Stimulated activated CD8-positive, alpha-beta memory T cell treated with anti-CD3 and anti-CD28 coated beads, Interleukin-15, amount 100 ng/mL, for 24 hours (primary cell): ENCODE results near the gene CUX1.

ENCODE experiments used
- DNase-seq: peaks from one replicate; pipeline ENCODE4 v3.0.0-alpha.2; 2020; ENCODE audit warnings: low read depth

The CUX1 gene

DNA sequence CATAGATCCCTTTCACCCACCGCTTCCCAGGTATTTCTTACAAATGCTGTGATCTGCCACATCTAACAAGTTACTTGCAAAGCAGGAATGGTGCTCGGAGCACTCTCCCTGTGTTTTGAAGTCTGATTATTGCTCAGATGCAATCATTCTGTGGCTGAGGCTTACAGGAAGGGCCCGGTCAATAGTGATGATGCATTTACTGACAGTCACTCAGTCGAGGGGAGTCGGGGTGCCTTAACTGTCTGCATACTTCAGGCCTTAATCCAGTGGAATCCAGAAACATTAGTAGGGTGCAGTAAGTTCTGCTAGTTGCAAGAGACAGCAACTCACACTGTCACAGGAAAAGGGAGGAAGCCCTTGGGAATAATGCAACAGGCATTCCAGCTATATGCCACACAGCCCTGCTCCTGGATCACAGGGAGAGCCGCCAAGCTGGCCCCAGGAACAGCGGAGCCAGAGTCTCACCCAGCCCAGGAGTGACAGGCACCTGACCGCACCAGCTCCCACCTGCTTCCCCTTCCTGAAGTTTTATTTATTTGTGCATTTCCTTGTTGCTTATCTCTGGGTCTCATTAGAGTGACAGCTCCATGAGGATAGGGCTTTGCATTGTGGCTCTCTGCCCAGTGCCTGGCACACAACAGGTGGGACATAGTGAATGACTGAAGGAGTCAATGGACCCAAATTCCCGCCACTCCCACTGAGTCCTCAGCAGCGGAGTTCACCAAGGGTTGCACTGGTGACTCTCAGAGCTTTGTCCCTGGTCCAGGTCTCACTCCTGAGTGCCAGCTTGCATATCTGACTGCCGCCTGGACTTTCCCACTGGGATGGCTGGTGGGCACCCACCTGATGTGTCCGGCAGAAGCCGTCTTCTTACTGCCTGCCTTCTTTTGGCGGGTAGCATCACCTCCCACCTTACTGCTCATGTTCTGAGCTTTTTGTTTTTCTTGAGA is 256.8 kb downstream of the CUX1 start:
- DNase-seq: no peak

DNA sequence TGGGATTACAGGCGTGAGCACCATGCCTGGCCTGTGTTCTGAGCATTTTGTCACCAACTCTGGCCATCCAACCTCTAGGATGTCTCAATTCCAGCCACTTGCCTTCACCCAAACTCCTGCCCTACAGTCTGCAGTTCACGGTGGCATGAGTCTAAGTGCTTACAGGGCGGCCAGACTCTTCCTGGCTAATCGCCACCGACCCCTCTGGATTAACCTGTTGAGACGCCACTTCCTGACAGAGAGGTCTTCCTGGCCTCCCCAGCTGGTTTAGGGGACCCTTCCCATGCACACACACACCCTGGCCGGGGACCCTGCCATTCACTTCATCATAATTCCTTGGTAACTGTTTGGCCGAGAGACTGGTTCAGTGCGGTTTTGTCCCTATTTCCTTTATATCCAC is 257.7 kb downstream of the CUX1 start:
- no peak for DNase-seq

DNA sequence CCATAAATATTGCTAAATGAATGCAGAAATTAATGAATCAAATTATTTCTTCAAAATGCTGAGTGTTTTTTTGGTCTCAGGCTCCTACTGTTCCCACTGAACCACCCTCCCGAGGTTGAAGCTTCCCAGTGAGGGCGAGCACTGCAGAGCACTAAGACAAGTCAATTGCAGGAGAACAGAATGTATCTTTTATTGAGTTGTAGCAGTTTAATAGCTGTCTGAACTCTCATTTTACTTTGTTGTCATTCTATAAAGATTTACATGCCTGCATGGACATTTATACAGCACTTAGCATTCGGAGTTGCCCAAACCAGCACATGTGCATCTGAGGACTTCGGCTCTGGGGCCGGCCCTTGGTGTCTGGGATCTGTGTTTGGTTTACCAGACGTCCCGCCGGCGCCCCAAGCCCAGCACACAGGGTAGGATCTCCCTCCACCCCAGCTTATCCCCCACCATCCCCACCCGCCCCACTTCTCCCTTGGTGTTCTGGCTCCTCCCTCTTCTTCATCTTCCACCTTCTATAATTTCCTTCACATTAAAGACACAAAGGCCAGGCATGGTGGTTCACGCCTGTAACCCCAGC is 258.2 kb downstream of the CUX1 start:
- DNase-seq: no peak

DNA sequence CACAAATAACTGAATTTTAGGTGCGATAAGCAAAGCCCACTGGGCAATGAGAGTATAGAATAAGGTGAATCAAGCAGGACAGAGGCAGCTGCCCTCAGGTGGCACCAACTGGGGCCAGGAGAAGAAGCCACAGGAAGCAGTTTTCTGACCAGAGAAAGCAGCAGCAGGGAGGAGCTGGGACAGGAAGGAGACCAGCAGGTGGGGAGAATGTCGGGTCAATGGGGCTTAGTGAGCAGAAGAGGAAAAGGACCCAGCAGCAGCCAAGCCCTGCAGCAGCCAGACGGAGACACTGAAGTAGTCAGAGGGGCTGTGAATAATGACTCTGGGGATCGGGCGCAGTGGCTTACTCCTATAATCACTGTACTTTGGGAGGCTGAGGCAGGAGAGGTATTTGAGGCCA is 259.7 kb downstream of the CUX1 start:
- DNase-seq: no peak

DNA sequence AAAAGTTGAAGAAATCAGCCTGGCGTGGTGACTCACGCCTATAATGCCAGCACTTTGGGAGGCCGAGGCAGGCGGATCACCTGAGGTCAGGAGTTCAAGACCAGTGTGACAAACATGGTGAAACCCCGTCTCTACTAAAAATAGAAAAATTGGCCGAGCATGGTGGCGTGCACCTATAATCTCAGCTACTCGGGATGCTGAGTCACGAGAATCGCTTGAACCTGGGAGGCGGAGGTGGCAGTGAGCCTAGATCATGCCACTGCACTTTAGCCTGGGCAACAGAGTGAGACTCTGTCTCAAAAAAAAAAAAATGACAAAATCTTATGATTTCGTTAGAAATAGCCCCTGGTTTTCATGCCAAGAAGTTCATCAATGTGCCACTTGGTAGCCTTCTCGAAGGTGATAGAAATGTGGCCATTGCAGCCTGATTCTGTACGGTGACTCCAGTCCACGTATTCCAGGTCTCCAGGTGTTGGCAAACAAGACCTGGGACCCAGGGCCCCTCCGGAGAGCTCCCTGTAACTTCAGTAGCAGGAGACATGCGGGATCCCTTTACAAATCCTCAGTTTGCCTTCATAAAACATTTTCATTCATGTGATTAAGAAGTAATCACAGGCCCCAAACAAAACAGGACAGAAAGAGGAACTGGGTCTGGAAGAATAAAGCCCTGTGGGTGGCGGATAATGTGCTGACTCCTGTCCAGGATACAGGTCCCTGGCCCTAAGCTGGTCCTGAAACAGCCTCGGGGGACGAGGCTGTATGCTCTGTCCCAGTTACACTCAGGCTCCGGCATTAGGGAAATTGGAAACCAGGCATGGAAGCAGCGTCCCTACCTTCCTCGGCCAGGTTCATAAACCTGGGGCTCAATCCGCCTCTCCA is 262.0 kb downstream of the CUX1 start:
- no peak for DNase-seq

DNA sequence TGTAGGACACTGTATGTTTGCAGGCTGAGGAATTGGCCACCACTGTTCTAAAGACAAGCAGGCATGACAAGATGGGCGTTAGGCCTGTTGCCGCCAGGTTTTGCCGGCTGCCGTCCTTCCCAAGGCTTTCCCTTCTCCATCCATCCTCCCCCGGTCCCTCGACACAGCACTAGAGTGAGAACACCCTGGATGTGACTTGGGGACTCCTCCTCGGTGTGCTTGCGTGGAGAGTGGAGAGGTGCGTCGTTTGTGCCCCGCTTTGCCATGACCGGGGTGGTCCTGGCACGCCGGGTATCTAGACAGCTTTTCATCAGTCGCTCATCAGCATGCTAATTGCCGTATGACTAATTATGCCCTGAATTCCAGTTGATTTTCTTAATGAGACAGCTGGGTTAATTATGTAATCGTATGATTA is 262.6 kb downstream of the CUX1 start:
- DNase-seq: no peak

DNA sequence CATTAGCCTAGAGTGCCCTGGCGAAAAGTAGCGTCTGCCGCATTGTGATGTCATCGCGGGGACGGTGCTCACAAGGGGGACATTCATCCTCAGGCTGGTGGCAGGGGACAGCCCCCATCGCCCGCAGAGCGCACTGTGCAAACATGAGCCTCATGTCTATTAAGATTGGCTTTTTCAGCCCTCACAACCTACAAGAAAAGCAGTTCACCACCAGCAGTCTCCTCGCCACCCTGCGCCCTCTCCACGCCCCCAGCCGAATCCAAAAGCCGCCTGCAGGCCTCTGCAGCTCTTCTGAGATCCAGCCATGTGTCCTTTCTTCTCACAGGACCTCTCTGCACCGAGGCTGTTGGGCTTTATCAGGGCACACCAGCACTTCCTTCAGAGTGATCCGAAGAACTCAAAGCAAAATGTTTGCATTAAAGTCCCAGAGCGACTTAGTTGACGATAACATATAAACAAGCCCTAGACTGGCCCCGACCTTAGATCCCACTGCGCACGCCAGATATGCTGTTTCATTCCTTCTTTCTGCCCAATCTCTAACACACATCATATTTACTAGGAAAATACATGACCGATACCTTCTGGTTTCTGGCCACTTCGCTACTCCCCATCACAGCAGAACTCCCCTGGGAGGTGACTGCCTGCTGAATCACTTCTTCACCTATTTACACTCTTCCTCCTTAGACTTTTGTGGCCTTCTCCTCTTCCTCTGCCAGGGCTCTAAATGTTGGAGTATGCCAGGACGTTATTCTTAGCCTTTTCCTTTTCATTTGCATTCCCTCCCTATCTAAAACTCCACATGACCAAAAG is 263.2 kb downstream of the CUX1 start:
- no peak for DNase-seq

DNA sequence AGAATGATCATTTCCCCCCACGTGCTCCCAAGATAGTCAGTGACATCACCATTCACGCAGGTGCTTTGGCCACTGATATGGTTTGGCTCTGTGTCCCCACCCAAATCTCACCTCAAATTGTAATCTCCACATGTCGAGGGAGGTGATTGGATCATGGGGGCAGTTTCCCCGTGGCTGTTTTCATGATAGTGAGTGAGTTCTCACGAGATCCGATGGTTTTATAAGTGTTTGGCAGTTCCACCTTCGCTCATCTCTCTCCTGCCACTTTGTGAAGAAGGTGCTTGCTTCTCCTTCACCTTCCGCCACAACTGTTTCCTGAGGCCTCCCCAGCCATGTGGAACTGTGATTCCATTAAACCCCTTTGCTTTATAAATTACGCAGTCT is 263.8 kb downstream of the CUX1 start:
- no peak for DNase-seq

DNA sequence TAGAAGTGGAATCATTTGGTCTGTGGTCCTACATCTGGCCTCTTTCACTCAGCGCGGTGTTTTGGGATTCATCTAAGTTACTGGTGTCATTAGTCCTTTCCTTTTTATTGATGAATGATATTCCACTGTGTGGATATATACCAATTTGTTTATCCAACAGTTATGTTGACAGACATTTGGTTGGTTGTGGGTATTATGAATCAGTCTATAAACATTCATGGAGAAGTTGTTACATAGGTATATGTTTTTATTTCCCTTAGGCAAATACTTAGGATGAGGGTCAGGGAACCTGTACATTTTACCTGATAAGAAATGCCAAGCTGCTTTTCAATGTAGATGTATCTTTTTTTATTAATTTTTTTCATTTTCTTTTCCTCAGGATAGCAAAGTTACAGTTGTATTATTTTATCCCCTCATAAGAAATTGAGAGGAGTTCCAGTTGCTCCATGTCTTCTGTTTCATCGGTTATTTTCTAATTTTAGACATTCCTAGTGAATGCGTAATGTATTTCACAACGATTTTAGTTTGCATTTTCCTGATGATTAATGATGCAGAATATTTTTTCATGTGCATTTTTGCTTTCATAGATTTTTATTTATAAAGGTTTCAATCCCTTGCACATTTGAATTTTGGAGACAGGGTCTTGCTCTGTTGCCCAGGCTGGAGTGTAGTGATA is 265.4 kb downstream of the CUX1 start:
- no peak for DNase-seq

DNA sequence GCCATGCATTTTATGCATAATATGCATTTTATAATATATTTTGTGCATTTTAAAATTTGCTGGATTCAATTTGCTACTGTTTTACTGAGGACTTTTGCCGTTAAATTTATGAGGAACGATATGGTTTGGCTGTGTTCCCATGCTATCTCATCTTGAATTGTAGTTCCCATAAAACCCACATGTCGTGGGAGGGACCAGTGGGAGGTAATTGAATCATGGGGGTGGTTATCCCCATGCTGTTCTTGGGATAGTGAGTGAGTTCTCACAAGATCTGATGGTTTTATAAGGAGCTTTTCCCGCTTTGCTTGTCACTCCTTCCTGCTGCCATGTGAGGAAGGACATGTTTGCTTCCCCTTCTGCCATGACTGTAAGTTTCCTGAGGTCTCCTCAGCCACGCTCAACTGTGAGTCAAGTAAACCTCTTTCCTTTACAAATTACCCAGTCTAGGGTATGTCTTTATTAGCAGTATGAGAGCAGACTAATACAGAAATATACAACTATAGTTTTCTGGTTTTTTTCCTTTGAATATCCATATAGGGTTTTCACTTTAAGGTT is 267.9 kb downstream of the CUX1 start:
- no peak for DNase-seq

DNA sequence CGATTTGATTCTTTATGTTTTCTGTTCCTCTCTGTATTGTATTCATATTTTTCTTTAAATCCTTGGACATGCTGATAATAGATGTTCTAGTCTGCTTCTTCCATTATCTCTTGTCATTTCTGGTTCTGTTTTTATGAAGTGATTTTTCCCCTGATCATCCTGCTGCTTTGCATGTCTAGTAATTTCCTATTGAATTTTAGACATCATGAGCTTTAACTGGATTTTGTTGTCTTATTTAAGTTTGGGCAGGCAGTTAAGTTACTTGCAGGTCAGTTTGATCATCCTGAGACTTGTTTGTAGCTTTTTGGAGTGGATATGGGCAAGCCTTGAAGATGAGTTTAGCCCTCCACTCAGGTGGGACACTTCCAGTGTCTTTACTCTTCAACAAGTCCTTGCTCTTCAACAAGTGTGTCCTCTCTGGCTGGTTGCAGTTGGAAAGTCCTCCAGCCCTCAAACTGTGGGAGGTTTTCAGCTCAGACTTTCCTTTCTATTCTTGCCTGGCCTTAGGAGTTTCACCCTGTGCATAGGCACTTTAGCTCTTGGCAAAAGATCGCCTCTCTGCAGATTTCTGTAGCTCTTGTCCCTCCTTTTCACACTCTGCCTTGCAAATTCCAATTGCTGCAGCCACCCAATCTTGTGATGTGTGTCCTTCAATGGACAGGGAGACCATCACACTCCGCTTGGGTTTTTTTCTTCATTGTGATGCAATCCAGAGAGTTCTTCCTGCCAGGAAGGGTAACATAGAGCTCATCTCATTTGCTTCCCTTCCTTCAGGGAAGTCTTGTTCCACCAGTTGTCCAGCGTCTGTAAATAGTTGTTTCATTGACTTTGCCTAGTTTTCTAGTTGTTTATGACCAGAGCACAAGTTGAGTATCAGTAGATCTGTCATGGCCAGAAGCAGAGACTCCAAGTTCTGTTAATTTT is 272.0 kb downstream of the CUX1 start:
- DNase-seq: no peak

DNA sequence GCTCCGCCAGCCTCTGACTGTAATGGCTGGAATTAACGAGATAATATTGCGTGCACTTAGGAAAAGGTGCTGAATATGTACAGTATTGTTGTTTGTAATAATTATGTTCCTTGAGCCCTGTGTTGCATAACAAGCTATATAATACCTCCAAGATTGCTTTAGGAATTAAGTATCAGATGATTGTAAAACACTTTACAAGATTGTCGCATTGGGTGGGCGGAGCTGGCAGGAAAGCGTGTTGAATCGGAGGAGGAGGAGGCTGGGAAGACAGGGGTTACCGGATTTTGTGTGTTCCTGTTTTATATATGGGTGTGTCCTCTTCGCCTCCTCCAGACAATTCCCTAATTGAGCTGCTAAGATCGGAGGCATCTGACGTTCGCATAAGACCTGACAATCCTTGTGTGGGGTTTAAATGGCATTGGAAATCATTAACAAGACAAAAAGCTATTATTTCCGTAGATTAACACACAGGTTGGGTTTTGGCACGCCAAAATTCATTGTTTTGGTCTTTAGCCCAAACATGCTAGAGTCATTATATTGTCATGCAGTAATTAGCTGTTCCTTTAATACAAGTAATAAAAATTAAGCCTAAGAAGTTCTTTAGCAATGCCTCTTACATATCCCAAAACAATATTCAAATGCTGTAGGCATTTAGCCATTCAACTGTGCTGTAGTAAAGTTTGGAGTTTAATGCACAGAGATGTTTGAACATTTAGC is 276.3 kb downstream of the CUX1 start:
- no peak for DNase-seq

DNA sequence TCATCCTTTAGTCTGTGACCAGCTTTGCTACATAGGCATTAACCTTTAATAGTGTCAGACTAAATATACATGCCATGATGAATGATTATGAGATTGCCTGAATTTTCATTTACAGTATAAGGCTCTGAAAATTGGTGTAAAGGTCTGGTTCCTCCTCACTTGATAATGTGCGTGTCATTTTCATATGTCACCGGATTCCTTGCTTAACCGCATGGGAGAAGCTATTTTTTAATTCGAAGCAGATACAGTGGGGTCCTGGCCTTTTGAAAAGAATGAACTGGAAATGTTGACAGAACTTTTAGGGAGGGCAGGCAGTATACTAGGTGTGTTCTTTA is 276.9 kb downstream of the CUX1 start:
- DNase-seq: no peak

DNA sequence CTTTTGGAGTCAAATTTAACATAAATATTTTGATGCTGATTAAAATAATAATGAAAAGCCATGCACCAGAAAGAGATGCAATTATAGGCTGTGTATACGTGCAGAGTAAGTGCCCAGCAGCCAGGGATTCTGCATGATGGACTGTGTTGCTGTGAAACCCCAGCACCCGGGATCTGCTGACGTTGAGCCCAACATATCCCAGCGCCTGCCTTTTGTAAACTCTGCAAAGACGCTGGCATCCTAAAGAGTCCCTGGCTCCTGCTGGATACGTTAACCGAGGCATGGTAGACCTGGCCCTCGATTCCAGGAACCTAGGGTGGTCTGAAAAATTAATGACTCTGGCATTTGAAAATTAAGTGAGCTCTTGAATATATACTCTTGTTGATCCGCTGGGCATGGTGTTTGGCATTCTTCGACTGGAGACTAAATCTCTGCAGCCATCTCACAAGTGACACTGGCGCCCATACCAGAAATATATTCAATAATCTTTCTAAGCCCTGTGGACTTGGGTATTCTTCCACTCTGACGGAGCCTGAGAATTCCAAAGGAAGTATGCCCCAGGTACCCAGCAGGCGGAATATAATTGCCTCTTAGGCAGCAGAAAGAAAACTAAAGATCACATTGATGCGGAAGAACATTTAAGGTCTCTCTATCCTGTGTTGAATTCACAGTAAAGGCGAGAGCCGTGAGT is 278.0 kb downstream of the CUX1 start:
- DNase-seq: no peak

DNA sequence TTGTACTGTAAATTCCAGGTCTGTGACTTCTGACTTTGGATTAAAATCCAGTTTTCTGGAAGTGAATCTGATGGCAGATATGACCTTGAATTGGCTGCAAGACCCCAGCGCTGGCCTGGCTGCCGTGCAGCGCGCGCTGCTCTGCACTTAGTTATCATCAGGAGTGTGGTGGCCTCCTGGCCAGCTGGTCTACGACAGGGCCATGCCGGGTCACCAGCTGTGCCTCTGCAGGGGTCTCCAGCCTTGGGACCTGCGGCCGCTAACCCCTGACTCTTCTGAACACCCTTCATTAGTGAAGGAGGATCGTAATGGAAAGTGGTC is 278.5 kb downstream of the CUX1 start:
- no peak for DNase-seq

DNA sequence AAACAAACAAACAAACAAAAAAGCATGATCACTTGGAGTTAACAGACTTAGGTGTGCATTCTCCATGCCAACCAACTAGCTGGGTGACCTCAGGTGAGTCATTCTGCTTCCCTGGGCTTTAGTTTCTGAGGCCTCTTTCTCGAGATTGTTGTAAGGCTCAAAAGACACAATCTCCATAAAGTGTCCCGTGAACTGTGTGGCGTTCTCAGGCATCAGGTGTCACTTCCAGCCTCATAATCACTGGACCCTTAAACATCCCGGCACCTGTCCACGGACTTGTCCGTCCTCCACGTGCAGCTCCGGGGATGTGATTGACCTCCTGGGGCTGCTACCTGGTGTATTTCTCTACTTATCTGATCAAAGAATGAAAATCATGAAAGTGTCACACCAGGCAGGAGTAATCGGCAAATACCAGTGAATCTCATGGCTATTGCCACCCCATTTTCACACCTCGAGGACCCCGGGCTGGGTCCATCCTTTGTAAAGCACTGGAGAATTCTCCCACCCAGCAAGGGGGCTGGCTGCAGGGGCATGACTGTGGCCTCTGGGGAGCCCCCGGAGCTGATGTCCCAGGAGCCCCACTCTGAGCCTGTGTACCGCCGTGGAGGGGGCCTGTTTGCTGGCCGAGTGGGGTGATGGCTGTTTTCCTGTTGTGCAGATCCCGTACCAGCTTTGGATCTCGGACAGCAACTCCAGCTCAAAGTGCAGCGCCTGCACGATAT is 279.4 kb downstream of the CUX1 start:
- DNase-seq: no peak

DNA sequence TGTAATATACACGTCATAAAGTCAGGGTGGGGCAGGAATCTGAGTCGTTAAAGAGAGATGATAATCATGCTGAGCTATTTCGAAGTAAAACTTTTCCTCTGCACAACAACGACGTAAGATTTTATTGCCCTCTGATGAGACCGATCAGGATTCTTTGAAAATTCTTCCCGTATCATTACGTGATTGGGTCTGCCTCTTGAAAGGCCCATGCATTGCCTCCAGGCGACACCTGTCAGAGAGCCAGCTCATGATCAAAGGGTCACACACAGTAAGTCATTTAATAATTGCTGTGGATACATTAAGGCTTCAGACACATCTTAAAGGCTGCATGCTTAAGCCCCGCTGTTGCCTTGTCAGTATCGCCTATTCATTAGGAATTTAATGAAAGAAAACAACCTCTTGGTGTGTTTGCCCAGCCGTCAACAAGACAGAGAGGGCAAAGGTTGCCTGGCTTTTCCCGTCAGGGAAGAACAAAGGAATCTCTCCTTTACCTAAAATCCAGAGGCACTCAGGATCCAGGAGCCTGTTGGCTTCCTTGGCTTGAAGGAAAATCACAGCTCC is 280.3 kb downstream of the CUX1 start:
- DNase-seq: no peak

DNA sequence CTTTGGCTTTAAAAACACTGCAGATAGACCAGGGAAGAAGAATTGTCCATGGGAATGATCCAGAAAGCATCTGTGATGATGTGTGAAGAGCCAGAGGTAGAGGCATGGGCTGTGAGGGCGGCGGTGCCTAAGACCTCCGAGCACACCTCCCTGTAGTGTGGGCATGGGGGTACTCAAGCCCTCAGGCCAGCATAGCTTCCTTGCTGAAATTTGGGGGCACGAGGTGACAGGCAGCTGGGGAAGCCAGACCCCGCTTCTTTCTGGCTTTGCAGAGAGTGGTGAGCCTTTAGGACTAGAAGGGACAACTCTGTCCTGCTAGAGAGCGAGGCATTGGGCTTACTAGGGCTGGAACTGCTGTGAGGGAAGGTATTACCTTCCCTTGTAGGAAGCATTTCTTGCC is 281.6 kb downstream of the CUX1 start:
- DNase-seq: no peak
